GM13976 (cell line): Measurements from ENCODE around the gene P3H2.
A peak's percentile ranks its signal among the peaks of the same experiment; 100 is the strongest.
"Not testable (repeated sequence)": the region's sequence is repeated elsewhere in the genome, so short reads cannot be mapped to it uniquely, and the experiment has no call there.

Experiments
- DNase-seq: peaks from one replicate; pipeline ENCODE4 v3.0.0; 2012; ENCODE audit warnings: low spot score
- CTCF ChIP-seq: IDR thresholded peaks from 2 replicates; pipeline ENCODE4 v1.5.1; 2012; ENCODE audit warnings: borderline replicate concordance, mild to moderate bottlenecking; ENCODE audit not compliant: insufficient read depth; ENCODE audit errors: extremely low read depth, missing control alignments, control extremely low read depth
- in situ Hi-C: fragments of 300-500 bp; cut with MboI; formaldehyde crosslinking; loops from one replicate; pipeline ENCODE4 v1.12.0; 2022; ENCODE audit warnings: low sequenced_read_pairs, mixed read lengths, inconsistent platforms; ENCODE audit not compliant: unreplicated experiment

Gene P3H2

GRCh38 chr3:189961522-189962161 is 159.1 kb downstream of the P3H2 start:
- peak; percentile 72 for DNase-seq
- in situ Hi-C loops = no loop called here

GRCh38 chr3:189961086-189961485 is 159.6 kb downstream of the P3H2 start:
- in situ Hi-C loops, DNase-seq: not testable (repeated sequence)

More at GRCh38 chr3:189961522-189962161, 159.1 kb downstream of the P3H2 start:
- peak; percentile 84 for TF ChIP-seq CTCF

GRCh38 chr3:189954733-189955665 is 165.7 kb downstream of the P3H2 start:
- DNase-seq = no peak
- in situ Hi-C loops = no loop called here
- TF ChIP-seq CTCF = no peak

GRCh38 chr3:189953551-189953950 is 167.1 kb downstream of the P3H2 start:
- TF ChIP-seq CTCF = no peak
- in situ Hi-C loops = no loop called here
- no peak for DNase-seq

GRCh38 chr3:189952272-189952671 is 168.4 kb downstream of the P3H2 start:
- in situ Hi-C loops = no loop called here
- DNase-seq = no peak

GRCh38 chr3:189950258-189950657 is 170.4 kb downstream of the P3H2 start:
- DNase-seq = no peak
- in situ Hi-C loops = no loop called here
- TF ChIP-seq CTCF = no peak

More at GRCh38 chr3:189952272-189952671, 168.4 kb downstream of the P3H2 start:
- TF ChIP-seq CTCF = no peak

GRCh38 chr3:189949580-189949979 is 171.1 kb downstream of the P3H2 start:
- in situ Hi-C loops = loop anchor here (5.0 to 25.0 kb wide), 2 partner anchors 437 to 672 kb away; no protein-coding TSS in a partner anchor
- TF ChIP-seq CTCF = no peak
- no peak for DNase-seq
